ENCODE measurements around the gene LPP.

The LPP gene

GRCh38 chr3:188526057-188526456, 372.1 kb downstream of the LPP start:
- intact Hi-C loops (cut with DNase I), result no loop called here
- no peak for DNase-seq

- intact Hi-C loops (cut with DNase I), result no loop called here
- no peak for DNase-seq
Observed at GRCh38 chr3:188527389-188527788, 373.4 kb downstream of the LPP start.

DNA sequence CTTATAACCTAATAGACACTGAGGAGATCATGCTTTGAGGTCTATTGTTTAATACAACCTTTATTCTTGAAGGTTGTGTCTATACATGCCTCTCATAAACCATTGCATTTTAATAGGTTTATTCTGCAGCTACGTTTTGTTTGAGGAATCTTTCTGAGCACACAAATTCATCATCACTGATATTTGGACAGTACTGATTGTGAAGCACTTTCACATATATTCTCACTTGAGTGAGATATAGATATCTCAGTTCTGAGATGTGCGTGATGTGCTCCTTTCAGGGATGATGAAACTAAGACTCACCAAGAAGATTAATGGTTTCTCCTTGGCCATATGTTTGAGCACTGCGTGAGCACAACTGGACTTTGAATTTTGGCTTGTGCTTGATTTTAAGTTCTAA, 374.4 kb downstream of the LPP start:
- intact Hi-C loops (cut with DNase I), result no loop called here
- DNase-seq, result no peak

- DNase-seq, result no peak
- intact Hi-C loops (cut with DNase I), result no loop called here
Observed at GRCh38 chr3:188529228-188529627, 375.3 kb downstream of the LPP start.

DNA sequence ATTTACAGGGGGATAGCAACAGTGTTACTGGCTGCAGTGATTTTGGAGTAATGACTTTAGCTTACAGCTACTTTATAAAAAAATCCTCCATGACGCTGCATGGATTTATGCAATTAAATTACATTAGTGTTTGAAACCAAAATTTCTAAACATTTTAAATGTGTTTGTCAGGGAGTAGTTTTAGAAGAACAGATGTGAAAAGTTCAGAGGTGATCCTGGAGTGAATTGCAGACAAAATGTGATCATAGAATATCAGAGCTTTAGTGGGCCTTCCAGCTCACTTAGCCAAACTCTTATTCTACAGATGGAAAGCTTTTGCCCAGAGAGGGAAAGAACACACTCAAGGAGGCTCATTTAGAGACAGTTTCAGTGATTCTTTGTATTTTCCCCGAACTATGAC, 376.3 kb downstream of the LPP start:
- intact Hi-C loops (cut with DNase I), result no loop called here
- no peak for DNase-seq

- intact Hi-C loops (cut with DNase I), result no loop called here
- no peak for DNase-seq
Observed at GRCh38 chr3:188531210-188531609, 377.3 kb downstream of the LPP start.

GRCh38 chr3:188533172-188533571, 379.2 kb downstream of the LPP start:
- intact Hi-C loops (cut with DNase I), result no loop called here
- no peak for DNase-seq

DNA sequence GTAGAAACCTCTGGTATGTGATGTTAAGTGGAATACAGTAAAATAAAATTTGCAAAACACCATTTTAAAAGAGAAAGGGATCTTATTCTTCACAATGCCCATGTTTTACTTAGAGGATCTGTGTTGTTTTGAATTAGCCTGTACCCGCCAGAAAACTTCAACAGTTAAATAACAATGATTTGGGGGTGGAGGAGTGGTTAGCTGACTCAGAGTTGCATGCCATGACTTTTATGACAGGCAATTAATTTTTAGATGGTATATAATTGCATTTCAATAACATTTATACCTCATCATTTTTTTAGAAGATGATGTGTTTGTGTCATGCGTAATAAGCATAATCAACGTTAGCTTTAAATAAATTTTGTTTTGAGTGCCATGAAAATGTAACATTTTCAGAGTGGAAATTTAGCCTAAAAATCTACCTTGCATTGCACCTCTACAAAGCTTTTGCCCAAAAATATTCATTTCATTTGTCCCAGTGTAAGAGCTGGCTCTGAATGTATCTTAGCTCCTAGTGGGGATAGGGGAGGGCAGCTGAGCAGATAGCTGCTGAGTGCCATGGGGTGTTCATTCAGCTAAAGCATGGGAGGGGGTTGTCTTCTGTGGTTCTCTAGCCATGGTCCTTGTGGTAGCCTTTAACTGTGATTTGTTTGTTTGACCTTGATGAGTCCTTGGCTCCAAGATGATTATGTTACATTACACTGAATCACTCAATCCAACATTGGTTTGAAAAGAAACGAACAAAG, 379.8 kb downstream of the LPP start:
- intact Hi-C loops (cut with DNase I), result no loop called here
- DNase-seq, result no peak

DNA sequence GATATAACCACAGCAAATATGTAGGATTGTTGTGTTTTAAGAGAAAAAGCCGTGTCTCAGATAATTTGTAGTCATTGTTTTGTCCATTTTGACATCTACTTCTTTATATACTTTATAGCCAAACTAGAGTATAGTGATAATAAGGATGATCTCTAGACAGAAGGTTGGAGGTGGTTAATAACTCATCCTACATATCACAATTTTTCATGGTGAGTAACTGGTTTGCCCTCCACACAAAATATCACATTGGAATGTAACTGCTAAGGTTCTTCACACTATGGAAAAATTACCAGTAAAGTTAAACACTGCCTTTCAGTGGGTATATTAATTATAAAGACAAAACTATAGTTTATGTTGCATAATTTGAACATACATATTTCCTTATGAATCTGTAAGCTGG, 380.7 kb downstream of the LPP start:
- no peak for DNase-seq
- intact Hi-C loops (cut with DNase I), result no loop called here

- intact Hi-C loops (cut with DNase I), result no loop called here
Observed at GRCh38 chr3:188537606-188538005, 383.6 kb downstream of the LPP start.

DNA sequence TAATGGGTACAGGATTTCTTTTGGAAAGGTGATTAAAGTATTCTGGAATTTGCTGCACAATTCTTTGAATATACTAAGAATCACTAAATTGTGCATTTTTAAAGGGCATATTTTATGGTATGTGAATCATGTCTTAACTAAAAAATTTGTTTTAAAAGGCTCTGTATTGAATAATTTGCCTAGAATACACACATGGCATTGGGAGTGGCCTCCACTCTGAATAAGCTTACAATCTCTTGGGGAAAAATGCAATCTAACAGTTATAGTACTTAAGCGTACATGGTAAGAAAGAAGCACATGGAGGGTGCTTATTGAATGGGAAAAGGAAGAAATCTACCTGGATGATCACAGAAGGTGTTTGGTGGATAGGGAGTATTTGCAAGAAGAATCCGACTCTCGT, 385.1 kb downstream of the LPP start:
- intact Hi-C loops (cut with DNase I), result no loop called here
- DNase-seq, result no peak

More at GRCh38 chr3:188537606-188538005, 383.6 kb downstream of the LPP start:
- DNase-seq, result no peak

GRCh38 chr3:188539631-188540194, 385.8 kb downstream of the LPP start:
- no peak for DNase-seq
- intact Hi-C loops (cut with DNase I), result no loop called here

GRCh38 chr3:188542196-188542595, 388.2 kb downstream of the LPP start:
- no peak for DNase-seq
- intact Hi-C loops (cut with DNase I), result no loop called here

GRCh38 chr3:188544012-188544411, 390.1 kb downstream of the LPP start:
- DNase-seq, result no peak
- intact Hi-C loops (cut with DNase I), result no loop called here

- no peak for DNase-seq
- intact Hi-C loops (cut with DNase I), result no loop called here
Observed at GRCh38 chr3:188546835-188547670, 393.1 kb downstream of the LPP start.

DNA sequence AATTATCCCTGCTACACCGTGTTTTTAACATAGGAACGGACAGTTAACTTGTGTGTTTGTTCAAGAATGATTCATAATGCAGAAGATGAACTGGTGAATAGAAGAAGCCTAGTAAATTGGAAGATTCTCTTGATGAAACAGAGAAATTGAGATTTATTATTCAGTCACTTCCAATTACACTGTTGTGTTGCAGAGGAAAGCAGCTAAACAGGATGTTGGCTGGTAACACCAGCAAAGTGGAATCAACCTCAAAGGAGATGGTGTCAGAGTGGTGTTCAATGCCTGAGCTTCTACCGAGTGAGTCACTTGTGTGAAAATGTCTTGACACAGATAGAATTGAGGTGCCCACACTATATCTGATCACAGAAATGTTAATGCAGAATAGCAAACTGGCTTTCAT, 399.6 kb downstream of the LPP start:
- intact Hi-C loops (cut with DNase I), result no loop called here
- DNase-seq, result peak in 2 of 42 donors; percentile 27 to 42

GRCh38 chr3:188554404-188554803, 400.4 kb downstream of the LPP start:
- intact Hi-C loops (cut with DNase I), result no loop called here
- DNase-seq, result no peak

DNA sequence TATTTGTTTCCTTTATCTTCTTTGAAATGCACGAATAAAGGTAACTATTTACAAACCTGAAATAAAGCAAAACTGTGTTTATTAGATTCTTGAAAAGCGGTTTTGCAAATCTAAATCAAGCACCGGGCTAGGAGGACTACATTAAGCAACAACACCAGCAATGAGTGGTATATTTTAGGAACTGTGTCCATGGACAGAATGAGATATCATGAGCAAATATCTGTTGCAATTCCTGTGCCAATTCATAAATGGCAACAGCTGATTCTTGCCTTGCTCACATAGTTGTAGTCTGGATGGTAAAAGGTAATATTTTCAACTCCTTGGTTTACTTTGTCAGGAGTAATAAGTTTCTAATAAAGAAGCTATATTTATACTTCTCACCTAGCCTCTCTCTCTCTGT, 403.3 kb downstream of the LPP start:
- intact Hi-C loops (cut with DNase I), result no loop called here

GRCh38 chr3:188558343-188559071, 404.6 kb downstream of the LPP start:
- intact Hi-C loops (cut with DNase I), result no loop called here
- no peak for DNase-seq

More for the DNA sequence above, 403.3 kb downstream of the LPP start:
- no peak for DNase-seq

- intact Hi-C loops (cut with DNase I), result no loop called here
- no peak for DNase-seq
Observed at GRCh38 chr3:188559072-188559429, 405.1 kb downstream of the LPP start.

Measured in head of caudate nucleus (tissue), 42 donors.